22Rv1 (cell line): Measurements from ENCODE around the gene ATAD1.
A peak's percentile ranks its signal among the peaks of the same experiment; 100 is the strongest.

Experiments used
- H3K27ac ChIP-seq: fragments of 450-650 bp; 2 replicates; pipeline ENCODE4 v1.5.1; 2017
- ZFX ChIP-seq: fragments of 450-650 bp; IDR thresholded peaks from 2 replicates; pipeline ENCODE4 v1.6.1; 2017; ENCODE audit warnings: antibody characterized with exemption, borderline replicate concordance
- TF ChIP-seq, protein P1 (sequence below): fragments of 450-650 bp; IDR thresholded peaks from 2 replicates; pipeline ENCODE4 v1.5.1; 2017; ENCODE audit warnings: mild to moderate bottlenecking

The ATAD1 gene

DNA sequence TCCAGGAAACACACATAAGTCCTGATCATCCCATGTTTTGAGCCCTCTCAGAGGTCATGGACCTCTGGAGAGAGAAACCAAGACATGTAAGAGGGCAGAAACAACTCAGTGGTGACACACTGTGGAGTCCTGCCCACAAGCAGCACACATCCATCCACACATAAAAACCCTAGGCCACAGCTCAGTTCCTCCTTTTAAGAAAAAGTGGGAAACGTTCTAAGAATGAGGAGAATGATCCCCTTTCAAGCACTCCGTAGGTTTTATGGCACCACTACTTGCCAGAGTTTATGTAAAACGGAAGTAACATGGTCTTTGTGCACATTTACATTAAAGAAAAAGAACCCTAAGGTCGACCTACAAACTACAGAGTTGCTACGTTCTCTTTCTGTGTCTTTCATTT lies 19.9 kb downstream of the ATAD1 start:
- H3K27ac ChIP-seq: no peak overlapping the region
- TF ChIP-seq, protein P1, sequence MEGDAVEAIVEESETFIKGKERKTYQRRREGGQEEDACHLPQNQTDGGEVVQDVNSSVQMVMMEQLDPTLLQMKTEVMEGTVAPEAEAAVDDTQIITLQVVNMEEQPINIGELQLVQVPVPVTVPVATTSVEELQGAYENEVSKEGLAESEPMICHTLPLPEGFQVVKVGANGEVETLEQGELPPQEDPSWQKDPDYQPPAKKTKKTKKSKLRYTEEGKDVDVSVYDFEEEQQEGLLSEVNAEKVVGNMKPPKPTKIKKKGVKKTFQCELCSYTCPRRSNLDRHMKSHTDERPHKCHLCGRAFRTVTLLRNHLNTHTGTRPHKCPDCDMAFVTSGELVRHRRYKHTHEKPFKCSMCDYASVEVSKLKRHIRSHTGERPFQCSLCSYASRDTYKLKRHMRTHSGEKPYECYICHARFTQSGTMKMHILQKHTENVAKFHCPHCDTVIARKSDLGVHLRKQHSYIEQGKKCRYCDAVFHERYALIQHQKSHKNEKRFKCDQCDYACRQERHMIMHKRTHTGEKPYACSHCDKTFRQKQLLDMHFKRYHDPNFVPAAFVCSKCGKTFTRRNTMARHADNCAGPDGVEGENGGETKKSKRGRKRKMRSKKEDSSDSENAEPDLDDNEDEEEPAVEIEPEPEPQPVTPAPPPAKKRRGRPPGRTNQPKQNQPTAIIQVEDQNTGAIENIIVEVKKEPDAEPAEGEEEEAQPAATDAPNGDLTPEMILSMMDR: no peak
- no peak for TF ChIP-seq ZFX

DNA sequence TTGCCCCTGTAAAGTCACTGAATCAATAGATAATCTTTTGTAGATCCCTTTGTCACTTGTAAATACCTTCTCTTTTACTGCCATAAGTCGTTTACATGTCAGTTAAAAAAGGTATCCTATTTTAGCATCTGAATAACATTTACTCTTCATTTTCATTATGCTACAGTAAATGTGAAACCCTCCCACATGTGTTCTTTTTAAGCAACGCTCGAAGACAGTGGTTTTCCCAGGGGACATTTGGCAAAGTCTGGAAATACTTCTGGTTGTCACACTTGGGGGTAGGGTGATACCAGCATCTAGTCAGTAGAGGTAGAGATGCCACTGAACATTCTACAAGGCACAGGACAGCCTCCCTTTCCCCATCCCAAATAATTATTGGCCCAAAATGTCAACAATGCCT lies 23.7 kb downstream of the ATAD1 start:
- peak overlapping the region; percentile 14; the same call in 1 of the 2 replicates for H3K27ac ChIP-seq
- TF ChIP-seq ZFX: no peak
- TF ChIP-seq, protein P1: no peak

DNA sequence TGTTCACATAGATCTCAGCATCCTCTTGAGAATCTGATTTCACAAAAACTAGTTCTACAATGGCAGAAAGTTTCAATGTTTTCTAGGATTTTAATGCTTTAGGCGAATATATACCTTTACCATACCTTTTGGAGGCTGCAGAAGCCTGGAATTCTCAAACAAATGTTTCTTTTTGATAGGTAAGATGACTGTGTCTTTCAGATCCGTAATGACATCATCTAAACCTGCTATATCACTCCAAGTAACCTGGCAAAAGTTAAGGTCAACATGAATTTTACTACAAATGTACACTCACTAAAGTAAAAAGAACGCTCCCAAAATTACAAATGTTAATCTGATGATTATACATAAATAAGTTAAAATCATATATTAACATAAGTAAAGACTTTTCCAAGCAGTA lies 27.8 kb downstream of the ATAD1 start:
- TF ChIP-seq, protein P1: no peak
- TF ChIP-seq ZFX: no peak
- no peak overlapping the region for H3K27ac ChIP-seq

DNA sequence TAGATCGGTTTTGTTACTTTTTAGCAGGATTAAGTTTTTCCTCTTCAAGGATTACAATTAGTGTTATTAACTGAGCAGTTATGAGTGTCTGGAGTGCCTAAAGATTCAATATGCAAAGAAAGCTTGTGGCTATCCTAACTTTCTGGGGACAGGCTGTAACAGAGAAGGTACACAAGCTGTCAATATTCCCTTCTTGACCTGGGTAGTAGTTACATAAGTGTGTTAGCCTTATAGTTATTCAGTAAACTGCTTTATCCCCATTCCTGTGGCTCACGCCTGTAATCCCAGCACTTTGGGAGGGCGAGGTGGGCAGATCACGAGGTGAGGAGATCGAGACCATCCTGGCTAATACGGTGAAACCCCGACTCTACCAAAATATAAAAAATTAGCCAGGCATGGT lies 31.6 kb downstream of the ATAD1 start:
- no peak overlapping the region for H3K27ac ChIP-seq
- TF ChIP-seq ZFX: no peak
- TF ChIP-seq, protein P1: no peak

DNA sequence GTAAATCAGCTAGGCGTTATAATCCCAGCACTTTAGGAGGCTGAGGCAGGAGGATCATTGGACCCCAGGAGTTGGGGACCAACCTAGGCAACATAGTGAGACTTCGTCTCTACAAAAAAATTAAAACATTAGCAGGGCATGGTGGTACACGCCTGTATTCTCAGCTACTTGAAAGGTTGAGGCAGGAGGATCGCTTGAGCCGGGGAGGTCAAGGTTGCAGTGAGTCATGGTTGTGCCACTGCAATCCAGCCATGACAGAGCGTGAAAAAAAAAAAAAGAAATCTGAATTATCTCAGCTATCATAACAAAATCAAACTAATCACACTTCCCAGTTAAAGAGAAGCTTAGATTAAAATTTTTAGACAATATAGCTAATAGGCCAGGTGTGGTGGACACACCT lies 35.3 kb downstream of the ATAD1 start:
- H3K27ac ChIP-seq: no peak overlapping the region
- TF ChIP-seq ZFX: no peak
- TF ChIP-seq, protein P1: no peak

DNA sequence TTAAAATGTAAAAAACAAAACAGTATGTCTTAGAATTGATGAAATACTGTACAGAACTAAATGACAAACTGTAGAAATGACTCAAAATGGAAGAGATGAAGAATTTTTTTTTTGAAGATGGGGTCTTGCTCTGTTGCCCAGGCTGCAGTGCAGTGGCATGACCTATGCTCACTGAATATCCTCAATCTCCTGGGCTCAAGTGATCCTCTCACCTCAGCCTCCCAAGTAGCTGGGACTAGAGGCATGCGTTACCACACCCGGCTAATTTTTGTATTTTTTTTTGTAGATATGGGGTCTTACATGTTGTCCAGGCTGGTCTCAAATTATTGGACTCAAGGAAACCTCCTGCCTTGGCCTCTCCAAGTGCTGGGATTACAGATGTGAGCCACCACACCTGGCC lies 36.5 kb downstream of the ATAD1 start:
- H3K27ac ChIP-seq: no peak overlapping the region

DNA sequence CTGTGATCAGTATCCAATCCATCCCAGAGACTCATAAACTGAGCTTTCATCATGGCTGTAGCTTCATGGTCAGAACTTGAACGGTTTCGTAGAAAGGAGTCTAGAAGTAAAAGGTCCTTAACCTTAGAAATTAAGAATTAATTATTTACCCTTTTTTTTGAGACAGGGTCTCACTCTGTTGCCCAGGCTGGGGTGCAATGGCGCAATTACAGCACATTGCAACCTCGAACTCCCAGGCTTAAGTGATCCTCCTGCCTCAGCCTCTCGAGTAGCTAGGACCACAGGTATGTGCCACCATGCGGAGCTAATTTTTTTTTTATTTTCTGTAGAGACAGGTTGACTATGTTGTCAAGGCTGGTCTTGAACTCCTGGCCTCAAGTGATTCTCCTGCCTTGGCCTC lies 41.7 kb downstream of the ATAD1 start:
- H3K27ac ChIP-seq: no peak overlapping the region
- no peak for TF ChIP-seq ZFX
- TF ChIP-seq, protein P1: no peak

More for the DNA sequence above, 36.5 kb downstream of the ATAD1 start:
- TF ChIP-seq, protein P1: no peak
- no peak for TF ChIP-seq ZFX
